Ramos (cell line): ENCODE results near the gene FMNL1.
"Not testable (repeated sequence)": the region's sequence is repeated elsewhere in the genome, so short reads cannot be mapped to it uniquely, and the experiment has no call there.

Experiments
- in situ Hi-C: fragments of 300-500 bp; cut with MboI; formaldehyde crosslinking; loops from one replicate; pipeline ENCODE4 v1.14.3; 2022; ENCODE audit warnings: low sequenced_read_pairs; ENCODE audit not compliant: unreplicated experiment

The FMNL1 gene

DNA sequence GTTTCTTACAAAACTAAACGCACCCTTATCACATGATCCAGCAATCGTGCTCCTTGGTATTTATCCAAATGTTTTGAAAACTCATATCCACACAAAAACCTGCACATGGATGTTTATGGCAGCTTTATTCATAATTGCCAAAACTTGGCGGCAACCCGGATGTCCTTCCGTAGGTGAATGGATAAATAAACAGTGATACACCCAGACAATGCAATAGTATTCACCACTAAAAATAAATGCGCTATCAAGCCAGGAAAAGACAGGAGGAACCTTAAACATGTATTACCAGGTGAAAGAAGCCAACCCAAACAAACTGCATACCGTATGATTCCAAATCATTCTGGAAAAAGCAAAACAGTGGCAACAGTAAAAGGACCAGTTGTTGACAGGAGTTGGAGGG, 30.2 kb downstream of the FMNL1 start:
- in situ Hi-C loops, result no loop called here

DNA sequence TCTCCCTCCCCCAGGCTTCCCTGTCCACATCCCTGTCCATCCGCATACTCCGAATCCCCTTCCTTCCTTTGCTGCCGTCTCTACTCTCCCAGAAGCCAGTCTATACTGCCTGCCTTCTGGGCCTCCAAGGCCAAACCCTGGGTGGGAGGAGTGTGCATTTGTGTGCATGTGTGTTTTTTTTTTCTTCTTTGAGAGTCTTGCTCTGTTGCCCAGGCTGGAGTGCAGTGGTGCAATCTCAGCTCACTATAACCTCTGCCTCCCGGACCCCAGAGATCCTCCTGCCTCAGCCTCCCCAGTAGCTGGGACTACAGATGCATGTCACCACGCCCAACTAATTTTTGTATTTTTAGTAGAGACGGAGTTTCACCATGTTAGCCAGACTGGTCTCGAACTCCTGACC, 31.6 kb downstream of the FMNL1 start:
- in situ Hi-C loops, result not testable (repeated sequence)

- in situ Hi-C loops, result no loop called here
Measured at GRCh38 chr17:45253879-45254278, 32.2 kb downstream of the FMNL1 start.

DNA sequence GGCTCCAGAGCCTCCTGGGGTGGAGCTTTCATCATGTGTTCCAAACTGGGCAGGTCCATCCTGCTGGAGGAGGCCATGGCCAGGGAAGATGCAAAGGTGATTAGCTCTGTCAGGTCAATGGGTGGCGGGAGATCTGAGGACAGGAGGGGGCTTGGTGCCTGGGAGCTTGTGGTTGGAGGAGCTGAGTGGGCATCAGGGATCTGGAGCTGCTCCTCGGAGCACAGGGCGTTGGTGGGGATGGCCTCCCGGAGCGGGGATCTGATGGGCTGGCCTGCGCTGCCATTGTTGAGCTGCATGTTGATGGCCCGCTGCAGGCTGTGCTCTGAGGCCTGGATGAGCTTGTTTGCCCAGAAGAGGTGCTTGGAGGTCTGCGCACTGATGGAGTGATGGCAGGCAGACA, 33.7 kb downstream of the FMNL1 start:
- in situ Hi-C loops, result no loop called here

DNA sequence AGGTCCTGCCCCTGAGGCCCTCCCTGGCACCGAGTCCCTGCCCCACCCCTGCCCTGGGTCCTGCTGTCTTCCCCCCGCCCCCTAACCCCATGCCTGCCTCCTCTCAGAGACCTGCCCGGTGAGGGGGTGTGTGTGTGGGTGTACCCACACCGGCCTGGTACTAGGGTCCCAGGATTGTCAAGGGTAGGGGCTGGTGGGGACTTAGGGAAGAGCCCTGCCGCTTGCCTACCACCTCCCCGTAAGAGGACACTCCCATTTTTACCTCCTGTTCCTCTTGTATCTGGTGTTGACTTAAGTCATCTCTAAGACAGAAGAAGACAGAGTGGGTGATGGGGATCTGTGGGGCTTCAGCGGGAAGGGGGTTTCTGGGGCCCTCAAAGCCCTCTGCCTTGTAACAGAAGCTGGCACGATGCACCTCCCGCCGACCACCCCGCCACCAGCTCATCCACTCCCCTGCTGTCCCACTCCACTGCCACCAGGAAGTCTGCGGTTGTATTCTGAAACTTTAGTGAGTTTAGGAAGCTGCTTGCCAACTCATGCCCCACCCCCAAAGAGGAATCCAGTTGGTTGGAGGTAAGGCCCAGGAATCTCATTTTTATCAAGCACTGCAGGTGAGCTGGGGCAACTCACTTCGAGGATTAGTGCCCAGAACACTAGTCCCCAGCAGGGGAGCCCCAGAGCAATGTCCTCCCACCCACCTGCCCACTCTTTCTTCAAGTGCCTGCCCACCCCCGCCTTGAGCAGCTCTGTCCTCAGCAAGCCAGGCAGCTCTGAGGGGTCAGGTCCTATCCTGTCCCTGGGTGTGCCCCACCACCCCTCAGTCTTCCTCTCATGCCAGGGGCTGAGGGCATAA, 34.7 kb downstream of the FMNL1 start:
- in situ Hi-C loops, result no loop called here

DNA sequence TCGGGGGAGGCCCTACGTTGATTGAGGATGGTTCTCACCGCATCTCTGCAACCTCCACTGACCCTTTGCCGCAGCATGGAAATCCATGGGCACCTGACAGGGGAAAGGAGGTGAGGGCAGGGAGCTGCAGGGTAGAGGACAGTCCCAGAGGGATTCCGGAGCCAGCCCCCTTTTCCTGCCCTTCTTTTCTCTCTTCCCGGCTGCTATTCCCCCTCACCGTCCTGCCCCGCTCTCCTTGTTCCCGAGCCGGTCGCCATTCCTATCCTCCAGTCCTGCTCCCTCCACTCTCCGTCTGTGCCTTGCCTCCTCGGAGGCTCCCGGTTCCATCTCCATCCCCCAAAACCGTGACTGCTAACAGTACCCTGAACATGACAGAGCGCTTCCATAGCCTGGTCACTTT, 35.4 kb downstream of the FMNL1 start:
- in situ Hi-C loops, result no loop called here

DNA sequence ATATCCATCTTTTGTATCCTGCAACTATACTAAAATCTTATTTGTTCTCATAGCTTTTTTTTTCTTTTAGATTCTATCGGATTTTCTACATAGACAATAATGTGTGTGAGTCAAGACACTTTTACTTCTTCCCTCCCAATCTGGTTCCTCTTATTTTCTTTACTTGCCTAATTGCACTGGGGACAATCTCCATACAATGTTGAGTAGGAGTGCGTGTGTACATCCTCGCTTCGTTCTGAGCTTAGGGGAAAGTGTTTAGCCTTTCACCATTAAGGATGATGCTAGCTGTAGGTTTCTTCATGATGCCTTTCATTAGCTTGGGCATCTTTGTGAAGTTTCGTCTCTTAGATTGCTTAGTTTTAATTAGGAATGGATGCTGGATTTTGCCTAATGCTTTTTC, 37.3 kb downstream of the FMNL1 start:
- in situ Hi-C loops, result no loop called here

GRCh38 chr17:45260204-45260783, 38.6 kb downstream of the FMNL1 start:
- in situ Hi-C loops, result no loop called here

GRCh38 chr17:45261577-45262515, 40.2 kb downstream of the FMNL1 start, which contains the start of gene SPATA32:
TSS of gene SPATA32 (minus strand) at chr17:45262094. CDS start at chr17:45262016, 78 bp downstream.
- in situ Hi-C loops, result no loop called here

- in situ Hi-C loops, result no loop called here
Measured at GRCh38 chr17:45262516-45263476, 41.1 kb downstream of the FMNL1 start.

DNA sequence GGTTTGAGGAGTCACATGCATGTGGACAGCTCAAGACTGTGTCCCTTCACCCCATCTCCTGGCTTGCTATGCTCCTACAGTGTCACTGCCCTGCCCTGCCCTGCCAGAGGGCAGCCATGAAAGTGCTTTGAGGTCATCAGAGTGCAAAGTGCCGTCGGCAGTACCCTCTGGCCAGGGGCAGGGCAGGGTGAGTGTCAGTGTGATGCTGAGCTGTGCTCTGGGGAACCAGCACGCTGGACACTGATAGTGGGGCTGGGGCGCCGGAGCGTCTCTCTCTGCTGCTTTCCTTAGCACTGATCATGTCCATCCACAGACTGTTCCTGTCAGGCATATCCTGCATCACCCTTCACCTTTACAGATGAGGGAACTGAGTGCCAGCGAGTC, 41.8 kb downstream of the FMNL1 start:
- in situ Hi-C loops, result no loop called here

DNA sequence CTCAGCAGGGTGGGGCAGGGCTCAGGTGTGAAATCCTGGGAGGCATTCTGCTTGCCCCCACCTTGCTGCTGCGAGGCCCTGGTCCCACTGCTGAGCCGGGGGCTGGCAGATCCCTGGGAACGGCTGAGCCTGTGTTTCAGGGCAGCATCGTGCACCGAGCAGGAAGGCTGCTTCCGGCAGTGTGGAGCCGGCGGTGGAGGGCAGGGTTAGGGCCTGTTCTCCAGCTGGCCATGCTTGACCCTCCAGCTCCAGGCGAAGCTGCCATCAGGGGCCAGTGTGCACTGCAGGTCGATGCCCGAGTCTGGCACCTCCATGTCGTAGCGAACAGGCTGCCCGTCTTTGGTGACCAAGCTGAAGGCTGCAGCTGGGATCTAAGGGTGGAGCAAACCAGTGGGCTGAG, 42.7 kb downstream of the FMNL1 start:
- in situ Hi-C loops, result no loop called here

- in situ Hi-C loops, result no loop called here
Measured at GRCh38 chr17:45264988-45265387, 43.3 kb downstream of the FMNL1 start.

GRCh38 chr17:45265821-45266220, 44.1 kb downstream of the FMNL1 start:
- in situ Hi-C loops, result no loop called here

GRCh38 chr17:45266372-45266926, 44.8 kb downstream of the FMNL1 start:
- in situ Hi-C loops, result no loop called here

DNA sequence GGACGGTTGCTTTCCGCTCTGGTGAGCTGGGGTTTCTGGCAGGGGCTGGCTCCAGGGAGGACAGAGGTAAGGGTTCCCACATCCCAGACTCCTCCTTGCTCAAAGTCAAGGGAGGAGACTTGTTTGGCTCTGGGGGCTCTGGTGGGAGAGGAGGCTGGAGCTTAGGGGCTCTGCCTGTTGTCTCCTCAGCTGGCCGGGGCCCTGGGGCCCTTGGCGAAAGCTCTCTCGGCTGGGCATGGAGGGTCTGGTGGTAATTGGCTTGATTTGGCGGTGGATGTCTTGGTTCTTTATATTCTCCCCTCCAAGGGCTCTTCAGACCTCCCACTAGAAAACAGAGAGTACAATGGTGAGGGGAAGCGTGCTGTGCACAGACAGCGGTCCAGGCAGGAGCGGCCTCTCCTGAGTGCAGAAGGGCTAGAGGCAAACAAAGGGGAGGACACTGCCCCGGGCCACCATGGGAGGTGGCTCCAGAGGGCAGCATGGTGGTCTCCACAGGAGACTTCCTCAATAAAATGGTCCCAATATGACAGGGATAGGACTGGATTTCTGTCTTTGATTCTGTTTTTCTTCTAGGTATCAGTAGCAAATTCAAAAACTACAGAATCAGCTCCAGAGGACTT, 45.9 kb downstream of the FMNL1 start:
- in situ Hi-C loops, result no loop called here

- in situ Hi-C loops, result no loop called here
Measured at GRCh38 chr17:45269912-45270311, 48.2 kb downstream of the FMNL1 start.

DNA sequence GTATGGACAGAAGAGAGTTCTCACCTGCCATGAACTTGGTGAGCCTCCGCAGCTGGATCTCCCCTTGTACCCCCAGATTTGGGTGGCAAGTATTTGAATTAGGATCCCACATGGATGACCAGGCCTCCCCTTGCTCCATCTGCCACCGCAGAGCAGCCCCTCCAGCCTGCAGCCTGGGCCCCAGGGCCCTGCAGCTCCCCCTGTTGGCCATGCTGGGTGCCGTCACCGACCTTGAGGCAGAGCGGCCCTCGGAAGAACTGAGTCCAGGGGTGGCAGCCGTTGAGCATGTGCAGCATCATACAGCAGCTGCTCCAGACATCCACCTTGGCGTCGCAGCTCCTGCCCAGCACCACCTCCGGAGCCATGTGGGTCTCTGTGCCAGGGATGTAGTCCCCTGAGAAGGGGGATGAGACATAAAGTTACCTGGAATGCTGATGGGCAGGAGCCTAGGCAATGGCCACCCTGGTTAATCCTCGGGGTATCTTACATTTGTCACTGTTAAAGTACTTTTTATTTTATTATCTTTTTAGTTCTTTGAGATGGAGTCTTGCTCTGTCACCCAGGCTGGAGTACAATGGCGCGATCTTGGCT, 49.2 kb downstream of the FMNL1 start:
- in situ Hi-C loops, result no loop called here

GRCh38 chr17:45271603-45272002, 49.9 kb downstream of the FMNL1 start:
- in situ Hi-C loops, result no loop called here
